T-helper 1 cell (primary cell): ENCODE results near the gene E2F4.

ENCODE experiments used
- DNase-seq, 5 donors: peaks; one replicate each; pipeline ENCODE4 v3.0.0-alpha.2; 2012 to 2020

E2F4 gene

DNA sequence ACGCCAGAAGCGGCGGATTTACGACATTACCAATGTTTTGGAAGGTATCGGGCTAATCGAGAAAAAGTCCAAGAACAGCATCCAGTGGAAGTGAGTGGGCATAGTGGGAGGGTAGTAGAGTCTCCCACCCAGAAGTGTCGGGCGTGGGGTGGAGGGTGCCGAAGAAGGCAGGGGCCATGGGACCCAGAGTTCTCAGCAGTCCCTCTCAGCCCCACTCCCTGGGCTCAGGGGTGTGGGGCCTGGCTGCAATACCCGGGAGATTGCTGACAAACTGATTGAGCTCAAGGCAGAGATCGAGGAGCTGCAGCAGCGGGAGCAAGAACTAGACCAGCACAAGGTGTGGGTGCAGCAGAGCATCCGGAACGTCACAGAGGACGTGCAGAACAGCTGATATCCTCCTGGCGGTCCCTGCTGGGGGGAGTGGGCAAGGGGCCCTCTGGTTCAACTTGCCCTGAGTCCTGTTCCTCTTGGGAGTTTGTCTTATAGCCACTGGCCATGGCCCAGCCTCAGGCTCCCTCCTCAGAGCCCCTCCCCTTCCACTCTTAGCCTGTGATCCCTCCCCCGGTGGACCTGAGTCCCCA is 916 bp downstream of the E2F4 start:
- peak in 1 of 5 donors; percentile 41 for DNase-seq

DNA sequence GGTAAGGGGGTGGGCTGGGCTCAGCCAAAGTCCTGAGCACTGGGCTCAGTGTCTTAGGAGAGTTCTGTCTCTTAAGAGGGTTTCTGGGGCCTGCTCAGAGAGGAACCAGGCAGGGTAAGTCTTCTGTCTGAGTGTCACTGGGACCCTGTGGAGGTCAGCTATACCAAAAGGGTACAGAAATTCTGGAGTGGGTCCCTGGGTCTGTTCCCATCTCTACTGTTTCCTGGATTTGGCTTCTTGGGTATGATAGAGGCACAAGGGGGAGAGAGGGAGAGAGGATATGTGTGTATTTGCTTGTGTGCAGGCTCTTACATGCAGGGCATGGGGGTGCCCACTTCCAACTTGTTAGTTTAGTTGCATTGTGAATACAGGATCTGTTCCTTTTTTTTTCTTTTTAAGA is 1.6 kb downstream of the E2F4 start:
- DNase-seq = no peak

DNA sequence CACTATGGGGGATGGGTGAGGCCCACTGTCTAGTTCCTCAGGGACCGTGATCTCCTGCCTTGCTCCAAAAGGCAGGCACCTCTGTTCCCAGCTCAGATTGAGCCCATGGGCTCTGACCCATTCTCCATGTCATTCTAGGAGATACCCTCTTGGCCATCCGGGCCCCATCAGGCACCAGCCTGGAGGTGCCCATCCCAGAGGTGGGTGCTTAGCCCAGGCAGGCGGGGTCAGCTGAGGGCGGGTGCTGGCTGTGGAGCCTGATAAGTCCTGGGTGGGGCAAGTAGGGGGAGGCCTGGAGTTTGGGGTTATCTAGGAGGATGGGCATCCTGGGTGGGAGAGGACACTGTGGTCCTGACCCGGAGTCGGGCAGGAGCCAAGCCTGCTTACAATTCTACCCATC is 2.3 kb downstream of the E2F4 start:
- no peak for DNase-seq

DNA sequence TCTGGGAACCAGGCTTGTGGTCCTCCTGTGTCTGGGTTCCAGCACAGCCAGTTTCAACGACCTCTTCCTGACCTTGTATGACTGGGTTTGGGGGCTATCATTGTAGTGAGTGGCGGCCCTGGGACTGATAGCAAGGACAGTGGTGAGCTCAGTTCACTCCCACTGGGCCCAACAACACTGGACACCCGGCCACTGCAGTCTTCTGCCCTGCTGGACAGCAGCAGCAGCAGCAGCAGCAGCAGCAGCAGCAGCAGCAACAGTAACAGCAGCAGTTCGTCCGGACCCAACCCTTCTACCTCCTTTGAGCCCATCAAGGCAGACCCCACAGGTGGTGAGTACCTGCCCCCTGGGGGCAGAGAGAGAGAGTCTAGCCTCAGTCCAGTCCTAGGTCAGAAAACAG is 3.7 kb downstream of the E2F4 start:
- DNase-seq = no peak

DNA sequence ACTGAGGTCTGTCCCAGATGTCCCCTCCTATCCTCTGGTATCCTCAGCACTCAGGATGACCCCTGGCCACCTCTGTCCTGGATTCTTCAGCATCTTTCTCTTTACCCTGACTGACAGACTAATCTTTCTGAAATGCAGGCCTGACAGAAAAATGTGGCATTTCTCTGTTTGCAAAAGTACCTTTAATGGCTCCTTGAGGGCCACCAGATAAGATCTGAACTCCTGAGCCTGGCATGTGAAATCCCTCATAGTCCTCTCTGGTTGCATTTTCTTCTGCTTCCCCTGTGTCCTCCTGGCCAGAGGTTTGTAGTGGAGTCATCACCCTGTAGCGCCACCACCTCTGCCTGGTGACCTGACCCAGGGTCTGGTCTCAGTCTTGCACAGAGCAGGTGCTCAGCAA is 4.9 kb downstream of the E2F4 start:
- DNase-seq = no peak

DNA sequence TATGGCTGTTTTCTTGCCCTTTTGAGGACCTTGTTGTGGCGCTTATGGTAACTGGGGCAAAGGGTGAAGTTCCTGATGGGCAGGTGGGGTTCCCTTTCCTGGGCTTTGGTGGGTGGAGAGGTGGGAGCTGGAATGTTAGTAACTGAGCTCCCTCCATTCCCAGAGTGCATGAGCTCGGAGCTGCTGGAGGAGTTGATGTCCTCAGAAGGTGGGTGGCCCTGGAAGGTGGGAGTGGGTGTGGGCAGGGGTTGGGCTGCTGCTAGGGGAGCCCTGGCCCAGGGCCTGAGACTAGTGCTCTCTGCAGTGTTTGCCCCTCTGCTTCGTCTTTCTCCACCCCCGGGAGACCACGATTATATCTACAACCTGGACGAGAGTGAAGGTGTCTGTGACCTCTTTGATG is 5.7 kb downstream of the E2F4 start:
- no peak for DNase-seq

DNA sequence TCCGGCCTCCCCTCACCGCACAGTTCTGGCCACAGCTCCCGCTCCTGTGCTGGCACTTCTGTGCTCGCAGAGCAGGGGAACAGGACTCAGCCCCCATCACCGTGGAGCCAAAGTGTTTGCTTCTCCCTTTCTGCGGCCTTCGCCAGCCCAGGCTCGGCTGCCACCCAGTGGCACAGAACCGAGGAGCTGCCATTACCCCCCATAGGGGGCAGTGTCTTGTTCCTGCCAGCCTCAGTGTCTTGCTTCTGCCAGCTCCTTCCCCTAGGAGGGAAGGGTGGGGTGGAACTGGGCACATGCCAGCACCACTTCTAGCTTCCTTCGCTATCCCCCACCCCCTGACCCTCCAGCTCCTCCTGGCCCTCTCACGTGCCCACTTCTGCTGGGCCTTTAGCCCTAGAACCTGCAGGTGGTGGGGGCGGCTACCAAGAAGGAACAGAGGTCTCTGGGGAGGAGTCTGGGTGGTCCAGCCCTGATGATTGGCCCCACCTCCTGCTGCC is 6.3 kb downstream of the E2F4 start:
- DNase-seq = no peak

DNA sequence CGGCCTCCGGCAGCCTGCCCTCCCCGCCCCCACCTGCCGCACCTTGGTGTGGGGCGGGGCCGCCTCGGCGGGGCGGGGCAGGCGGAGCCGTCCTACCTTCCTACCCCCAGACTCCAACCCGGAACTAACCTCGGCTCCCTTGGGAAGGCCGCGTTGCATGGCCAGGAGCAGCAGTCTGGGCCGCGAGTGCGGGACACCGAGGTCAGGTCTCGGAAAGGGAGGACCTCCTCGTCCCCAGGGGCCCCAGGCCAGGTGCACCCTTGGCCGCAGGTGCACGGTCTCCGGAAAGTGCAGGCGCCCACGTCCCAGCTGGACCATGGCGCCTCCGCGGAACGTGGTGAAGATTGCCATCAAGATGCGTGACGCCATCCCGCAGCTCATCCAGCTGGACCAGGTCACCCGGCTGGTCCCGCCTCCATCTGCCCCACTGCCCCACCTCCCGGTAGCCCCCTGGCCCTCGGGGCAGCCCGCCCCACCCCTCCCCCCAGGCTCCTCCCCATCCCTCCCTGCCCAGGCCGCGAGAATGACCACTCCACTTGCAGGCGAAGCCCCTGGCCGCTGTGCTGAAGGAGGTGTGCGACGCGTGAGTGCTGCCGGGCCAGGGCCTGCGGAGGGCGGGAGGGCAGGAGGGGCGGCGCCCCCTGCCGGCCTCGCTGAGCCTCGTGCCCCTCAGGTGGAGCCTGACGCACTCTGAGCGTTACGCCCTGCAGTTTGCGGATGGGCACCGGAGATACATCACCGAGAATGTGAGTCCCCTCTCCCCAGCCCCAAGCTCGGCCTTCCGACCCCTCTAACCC is 7.3 kb downstream of the E2F4 start, which contains the start of gene ELMO3:
ELMO3 (plus strand) TSS at position 121 of the 797 bp plus-strand sequence; CDS start at position 317, 196 bp downstream.
- no peak for DNase-seq

DNA sequence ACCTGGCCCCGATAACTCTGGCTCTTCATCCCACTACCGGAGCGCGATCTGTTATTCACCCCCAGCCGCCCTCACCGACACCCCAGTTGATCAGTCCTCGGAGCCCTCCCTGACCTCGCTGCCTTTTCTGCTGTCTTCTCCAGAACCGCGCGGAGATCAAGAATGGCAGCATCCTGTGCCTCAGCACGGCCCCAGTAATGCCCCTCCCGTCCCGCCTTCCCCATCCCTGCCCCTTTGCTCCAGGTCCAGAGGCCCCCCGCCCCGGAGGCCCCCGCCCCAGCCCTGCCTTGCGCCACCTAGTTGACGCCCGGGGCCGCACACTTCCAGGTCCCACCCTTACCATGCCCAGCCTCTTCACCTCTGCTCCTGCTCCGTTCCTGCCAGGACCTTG is 7.8 kb downstream of the E2F4 start:
- DNase-seq = no peak

DNA sequence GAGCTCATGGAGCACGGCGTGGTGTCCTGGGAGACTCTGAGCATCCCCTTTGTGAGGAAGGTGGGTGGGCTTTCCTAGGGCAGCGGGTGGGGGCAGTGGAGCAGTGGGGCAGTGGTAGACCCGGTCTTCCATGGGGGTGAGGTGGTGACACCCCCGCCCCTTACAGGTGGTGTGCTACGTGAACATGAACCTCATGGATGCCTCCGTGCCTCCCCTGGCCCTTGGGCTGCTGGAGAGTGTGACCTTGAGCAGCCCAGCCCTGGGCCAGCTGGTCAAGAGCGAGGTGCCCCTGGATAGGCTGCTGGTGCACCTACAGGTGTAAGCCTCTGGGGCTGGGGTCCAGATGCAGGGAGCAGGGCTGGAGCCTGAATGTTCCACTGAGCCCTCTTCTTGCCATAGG is 8.5 kb downstream of the E2F4 start:
- no peak for DNase-seq

DNA sequence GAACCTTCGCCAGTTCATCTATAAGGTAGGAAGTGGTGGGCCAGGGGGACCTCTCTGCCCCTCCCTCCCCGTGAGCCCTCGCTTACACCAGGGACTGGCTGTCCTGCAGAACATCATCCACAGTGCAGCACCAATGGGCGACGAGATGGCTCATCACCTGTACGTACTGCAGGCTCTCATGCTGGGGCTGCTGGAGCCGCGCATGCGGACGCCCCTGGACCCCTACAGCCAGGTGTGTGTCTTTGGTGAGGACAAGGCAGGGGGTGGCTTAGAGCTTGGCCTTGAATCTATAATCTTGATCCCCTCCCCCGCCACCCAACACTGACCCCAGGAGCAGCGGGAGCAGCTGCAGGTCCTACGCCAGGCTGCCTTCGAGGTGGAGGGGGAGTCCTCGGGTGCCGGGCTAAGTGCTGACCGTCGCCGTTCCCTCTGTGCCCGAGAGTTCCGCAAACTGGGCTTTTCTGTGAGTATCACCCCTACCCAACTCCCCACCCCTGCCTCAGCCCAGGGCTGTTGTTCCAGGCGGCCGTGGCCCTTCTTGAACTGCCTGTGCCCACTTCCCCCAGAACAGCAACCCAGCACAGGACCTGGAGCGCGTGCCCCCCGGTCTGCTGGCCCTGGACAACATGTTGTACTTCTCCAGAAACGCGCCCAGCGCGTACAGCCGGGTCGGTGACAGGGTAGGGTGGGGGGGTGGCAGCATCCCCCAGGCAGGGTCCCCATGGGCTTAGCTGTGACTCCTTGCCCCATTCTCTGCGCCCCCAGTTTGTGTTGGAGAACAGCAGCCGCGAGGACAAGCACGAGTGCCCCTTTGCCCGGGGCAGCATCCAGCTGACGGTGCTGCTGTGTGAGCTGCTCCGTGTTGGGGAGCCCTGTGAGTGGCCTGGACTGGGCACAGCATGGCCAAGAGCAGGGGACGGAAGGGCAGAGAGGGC is 9.7 kb downstream of the E2F4 start:
- DNase-seq = no peak

DNA sequence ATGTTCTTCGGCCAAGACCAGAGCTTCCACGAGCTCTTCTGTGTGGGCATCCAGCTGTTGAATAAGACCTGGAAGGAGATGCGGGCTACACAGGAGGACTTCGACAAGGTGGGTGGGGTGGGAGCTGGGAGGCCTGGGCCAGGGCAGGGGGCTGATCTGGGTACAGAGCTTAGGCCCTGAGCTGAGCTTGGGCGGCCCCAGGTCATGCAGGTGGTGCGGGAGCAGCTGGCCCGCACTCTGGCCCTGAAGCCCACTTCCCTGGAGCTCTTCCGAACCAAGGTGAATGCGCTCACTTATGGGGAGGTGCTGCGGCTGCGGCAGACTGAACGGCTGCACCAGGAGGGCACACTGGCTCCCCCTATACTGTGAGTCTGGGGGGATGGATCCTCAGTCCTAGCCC is 10.5 kb downstream of the E2F4 start:
- no peak for DNase-seq

DNA sequence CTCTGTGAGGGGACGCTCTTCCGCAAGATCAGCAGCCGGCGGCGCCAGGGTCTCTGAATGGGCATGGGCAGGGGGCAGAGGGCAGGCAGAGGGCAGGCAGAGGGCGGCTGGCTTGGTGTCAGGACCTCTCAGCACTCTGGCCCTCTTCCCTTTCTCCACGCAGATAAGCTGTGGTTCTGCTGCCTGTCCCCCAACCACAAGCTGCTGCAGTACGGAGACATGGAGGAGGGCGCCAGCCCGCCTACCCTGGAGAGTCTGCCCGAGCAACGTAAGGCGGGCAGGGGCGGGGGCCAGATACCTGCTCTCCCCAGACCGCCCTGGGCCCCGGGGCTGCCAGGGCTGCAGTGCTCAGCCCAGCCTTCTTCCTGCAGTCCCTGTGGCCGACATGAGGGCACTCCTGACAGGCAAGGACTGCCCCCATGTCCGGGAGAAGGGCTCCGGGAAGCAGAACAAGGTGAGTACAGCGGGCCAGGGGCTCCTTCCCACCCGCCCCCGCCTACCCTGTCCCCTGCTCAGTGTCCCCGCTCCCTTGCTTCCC is 11.1 kb downstream of the E2F4 start:
- no peak for DNase-seq

DNA sequence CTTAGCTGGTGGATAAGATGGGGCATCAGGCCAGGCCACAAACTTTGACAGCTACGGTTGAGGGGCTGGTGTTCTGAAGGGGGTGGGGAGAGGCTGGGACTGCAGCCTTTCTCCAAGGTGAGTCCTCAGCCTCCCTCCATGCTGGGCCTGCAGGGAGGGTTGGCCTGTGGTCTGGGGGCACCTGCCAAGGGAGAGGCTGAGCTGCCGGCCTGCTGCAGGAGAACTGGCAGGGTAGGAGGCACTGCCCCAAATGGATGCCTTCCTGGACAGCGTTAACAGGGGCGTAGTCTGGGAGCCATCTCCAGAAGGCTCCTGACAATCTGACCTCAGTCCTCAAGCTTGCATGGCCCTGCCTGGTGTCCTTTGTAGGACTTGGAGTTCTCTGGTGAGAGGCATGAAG is 12.1 kb downstream of the E2F4 start:
- DNase-seq = no peak

DNA sequence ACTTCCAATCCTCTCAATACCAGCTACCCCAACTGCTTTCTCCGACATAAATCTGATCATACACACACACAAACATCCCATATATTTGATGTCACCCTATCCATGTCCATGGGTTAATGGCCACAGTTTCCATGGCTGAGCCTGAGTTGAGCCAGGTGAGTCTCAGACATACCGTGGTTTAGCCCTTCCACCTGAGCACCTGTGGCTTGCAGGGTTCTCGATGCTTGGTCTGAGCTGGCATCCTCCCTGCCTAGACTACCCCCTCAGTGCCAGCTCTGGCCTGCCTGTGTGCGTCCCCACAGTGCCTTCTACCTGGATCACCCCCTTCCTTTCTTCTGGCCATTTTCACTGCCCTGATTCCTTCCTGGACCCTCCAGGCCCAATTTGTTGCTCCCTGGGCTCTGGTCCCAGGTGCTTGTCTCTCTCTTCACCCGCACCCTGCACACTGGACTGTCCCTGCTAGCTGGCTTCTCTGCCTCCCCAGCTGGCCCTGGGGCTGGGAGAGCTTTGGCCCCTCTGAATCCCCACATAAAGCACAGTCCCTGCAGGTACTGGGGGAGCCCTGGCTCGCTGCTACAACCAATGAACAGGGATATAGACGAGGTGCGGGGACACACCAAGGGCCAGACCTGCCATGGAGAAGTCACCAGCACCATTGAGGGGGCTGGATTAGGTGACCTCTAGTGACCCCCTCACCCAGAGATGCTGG is 14.3 kb downstream of the E2F4 start:
- no peak for DNase-seq

DNA sequence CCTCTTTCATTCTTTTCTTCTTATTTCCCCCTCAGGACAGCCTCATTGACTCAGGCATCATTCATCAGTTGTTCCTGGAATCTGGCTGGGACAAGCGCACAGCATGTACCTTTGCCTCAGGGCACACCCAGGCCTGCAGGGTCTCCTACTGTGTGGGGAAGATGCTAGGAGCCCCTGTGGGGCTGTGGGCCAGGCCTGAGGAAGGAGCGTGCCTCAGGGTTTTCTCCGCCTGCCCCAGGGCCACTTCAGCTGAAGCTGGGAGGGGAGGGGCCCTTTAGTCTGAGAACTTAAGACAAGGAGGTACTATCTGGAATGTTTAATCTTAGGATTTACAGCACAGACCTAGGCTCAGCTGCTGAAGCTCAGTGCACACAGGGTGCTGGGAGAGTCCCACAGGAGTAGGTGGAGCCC is 14.9 kb downstream of the E2F4 start:
- DNase-seq = no peak

DNA sequence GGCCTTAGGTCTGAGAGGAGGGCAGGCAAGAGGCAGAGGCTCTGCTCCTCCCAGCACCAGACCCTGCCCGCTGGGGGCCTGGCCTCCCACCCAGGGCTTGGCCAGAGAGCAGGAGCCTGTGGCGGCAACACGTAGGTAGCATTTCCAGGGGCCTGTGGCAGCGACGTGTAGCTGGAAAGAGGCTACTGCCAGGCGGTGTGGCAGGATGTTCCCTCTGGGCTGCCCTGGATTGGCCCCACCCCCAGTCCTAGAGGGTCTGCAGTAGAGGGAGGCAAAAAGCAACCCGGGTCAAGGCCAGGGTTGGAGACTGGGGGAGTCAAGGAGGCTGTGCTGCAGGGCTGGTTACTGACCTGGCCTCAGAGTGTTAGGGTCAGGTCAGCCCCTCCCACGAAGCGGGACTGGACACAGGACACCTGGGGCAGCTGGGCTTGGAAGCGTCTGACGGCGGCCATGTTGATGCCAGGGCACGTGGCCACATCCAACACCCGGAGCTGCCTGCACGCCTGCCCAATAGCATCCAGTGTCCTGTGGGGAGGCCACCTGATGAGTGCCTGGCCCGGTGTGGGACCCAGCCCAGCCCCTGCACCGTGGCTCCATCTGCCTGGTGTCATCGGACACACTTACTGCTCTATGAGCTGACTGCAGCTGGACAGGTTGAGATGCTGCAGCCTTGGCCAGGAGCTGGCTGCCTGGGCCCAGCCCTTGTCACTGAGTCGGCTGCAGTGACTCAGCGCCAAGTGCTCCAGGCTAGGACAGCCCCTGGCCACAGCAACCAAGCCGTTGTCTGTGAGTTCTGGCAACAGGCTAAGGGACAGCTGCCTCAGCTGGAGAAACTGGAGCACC is 15.5 kb downstream of the E2F4 start:
- DNase-seq = no peak

DNA sequence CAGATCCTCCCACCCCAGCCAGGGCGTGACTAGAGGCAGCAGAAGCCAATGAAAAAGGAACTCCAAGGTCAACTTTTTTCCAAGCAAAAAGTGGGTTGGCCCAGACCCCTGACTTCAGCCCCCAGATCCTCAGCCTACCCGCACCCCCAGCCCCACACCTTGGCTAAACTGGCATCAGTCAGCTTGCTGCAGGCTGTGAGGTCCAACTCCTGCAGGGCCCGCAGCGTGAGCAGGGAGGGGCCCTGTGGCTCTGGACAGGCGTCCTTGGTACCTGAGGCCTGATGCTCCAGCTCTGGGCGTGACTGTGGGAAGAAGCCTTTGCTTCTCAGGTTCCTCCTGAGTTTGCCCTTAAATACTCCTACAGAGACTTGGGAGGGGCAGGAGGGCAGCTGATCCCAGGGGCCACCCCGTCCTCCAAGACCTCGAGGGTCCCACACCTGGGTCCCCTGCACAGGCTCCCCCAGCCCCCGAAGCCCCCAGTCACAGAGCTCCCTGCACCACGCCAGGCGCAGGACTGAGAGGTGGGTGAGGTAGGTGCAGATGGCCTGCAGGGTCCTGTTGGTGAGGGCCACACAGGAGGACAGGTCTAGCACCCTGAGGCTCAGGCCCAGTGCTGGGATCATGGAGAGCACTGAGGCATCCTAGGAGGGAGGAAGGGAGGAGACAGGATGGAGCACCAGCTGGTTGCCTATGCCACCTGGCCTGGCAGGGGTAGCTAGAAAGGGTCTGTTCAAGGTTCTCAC is 16.4 kb downstream of the E2F4 start:
- DNase-seq = no peak

DNA sequence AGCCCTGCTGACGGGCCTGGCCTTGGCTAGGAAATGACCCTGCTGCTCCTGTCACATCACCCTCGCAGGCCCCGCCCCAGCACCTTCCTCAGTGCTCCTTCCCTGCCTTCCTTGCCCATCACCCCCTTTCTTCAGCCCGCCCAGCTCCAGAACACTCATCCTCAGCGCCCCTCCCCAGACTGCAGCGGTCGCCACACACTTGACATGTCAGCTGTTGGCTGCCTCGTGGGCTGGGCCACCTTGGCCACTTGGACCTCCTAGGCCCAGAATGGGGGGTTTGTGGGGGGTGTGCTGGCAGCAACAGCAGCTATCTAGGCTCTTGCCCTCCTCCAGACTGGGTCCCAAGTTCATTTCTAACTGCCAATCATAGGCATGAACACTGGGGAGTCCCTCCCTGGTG is 17.6 kb downstream of the E2F4 start:
- DNase-seq = no peak

DNA sequence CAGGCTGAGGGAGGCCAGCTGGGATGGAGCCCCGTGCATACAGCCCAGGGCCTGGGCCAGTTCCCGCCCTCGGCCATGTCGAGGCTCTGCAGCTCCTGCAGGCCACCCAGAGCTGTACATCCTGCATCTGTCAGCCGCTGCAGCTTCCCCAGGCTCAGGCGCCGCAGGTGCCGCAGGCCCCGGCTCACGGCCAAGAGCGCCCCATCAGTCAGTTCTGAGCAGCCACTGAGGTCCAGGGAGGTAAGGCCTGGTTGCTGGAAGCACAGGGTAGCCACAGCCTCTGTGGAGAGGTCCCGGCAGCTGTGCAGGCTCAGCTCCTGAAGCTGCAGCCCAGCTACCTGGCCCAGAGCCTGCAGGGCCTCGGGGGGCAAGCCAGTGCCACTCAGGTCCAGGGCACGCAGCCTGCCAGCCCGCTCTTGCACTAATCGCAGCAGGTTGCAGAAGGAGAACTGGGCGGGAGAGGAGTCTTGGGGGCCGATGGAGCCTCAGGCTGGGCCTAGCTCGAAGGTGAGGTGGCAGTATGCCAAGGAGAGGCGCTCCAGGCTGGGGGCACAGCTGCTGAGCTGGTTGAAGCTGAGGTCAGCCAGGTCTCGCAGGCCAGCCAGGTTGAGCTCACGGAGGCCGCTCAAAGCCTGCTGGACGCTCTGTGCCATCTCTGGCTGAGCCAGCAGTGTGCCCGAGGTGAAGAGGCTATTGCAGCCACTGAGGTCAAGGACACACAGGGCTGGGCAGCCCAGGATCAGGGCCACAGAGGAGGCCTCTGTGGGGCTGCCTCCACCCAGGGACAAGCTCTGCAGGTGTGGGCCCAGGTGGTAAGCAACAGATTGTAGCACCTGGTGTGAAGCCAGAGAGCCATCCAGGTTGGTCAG is 18.3 kb downstream of the E2F4 start:
- no peak for DNase-seq
